Measurements from ENCODE around the gene SMIM20. TPM values are rescaled to one million over a fixed set of nuclear protein-coding genes. Genes with fewer than 3 reads are reported as not detected.

SMIM20 gene
- total RNA-seq, 2 experiments from 2014 or later = 44.0 to 53.8 TPM

- TF ChIP-seq CTCF (conservative IDR thresholded peaks at IDR 0.05; ENCODE audit: low read length) (no peak), EZH2phosphoT487 (IDR thresholded peaks at IDR 0.05; ENCODE audit: borderline replicate concordance, low read depth, low read length) (no peak)
- Histone ChIP-seq H3K9me3 (ENCODE audit: low read length) (no peaks in the 10 kb centered on the region), H3K4me1 (ENCODE audit: insufficient read depth, low read length, poor library complexity, severe bottlenecking) (peaks cover 93% of the 10 kb centered on the region), H4K20me1 (ENCODE audit: insufficient read depth, low read length) (no peaks in the 10 kb centered on the region), H2AFZ (ENCODE audit: low read length) (peak overlapping the region; percentile 52; the same call in 1 of the 2 replicates), H3K4me3 (ENCODE audit: low read depth, low read length, poor library complexity, severe bottlenecking) (peak overlapping the region; percentile 16), H3K79me2 (ENCODE audit: insufficient read depth, low read depth, low read length) (peaks cover 7% of the 10 kb centered on the region; the same call in 1 of the 2 replicates), H3K36me3 (ENCODE audit: insufficient read depth, low read length) (no peaks in the 10 kb centered on the region; the same call in 1 of the 2 replicates), H3K4me2 (ENCODE audit: low read length) (peak overlapping the region; percentile 65), H3K27ac (ENCODE audit: low read depth, low read length, poor library complexity, severe bottlenecking) (peak overlapping the region; percentile 99), H3K9me2 (ENCODE audit: insufficient read depth, low read length) (no peaks in the 10 kb centered on the region)
- ChIA-PET CTCF (ENCODE audit: unreplicated experiment) (interaction anchor here (0.6 to 3.2 kb wide), 3 partner anchors 11 to 441 kb away, joined by 4 to 10 read pairs (median 5); no protein-coding TSS in a partner anchor), POLR2A (interaction anchor here (2.4 to 6.4 kb wide), 6 partner anchors 10 to 951 kb away, joined by 13 to 134 read pairs (median 33); partner anchors contain the start of gene SMIM20)
- peak; percentile 52 for DNase-seq (ENCODE audit: low spot score)
- intact Hi-C loops (cut with micrococcal nuclease; ENCODE audit: unreplicated experiment) = no loop called here
- BruUV-seq (replicated peaks) = no TSS peak
Observed at GRCh38 chr4:25879091-25879584, 34.9 kb upstream of the SMIM20 start.

GRCh38 chr4:25879587-25879986, 34.4 kb upstream of the SMIM20 start:
- TF ChIP-seq EZH2phosphoT487 (IDR thresholded peaks at IDR 0.05; ENCODE audit: borderline replicate concordance, low read depth, low read length) = no peak
- intact Hi-C loops (cut with micrococcal nuclease; ENCODE audit: unreplicated experiment) = no loop called here
- H4K20me1 ChIP-seq (ENCODE audit: insufficient read depth, low read length) = no peaks in the 10 kb centered on the region
- no peaks in the 10 kb centered on the region for H3K9me2 ChIP-seq (ENCODE audit: insufficient read depth, low read length)
- peak overlapping the region; percentile 99 for H3K27ac ChIP-seq (ENCODE audit: low read depth, low read length, poor library complexity, severe bottlenecking)
- H3K36me3 ChIP-seq (ENCODE audit: insufficient read depth, low read length) = no peaks in the 10 kb centered on the region; the same call in 1 of the 2 replicates
- H3K9me3 ChIP-seq (ENCODE audit: low read length) = no peaks in the 10 kb centered on the region
- no TSS peak for BruUV-seq (replicated peaks)
- H3K4me1 ChIP-seq (ENCODE audit: insufficient read depth, low read length, poor library complexity, severe bottlenecking) = peaks cover 93% of the 10 kb centered on the region
- H2AFZ ChIP-seq (ENCODE audit: low read length) = no peak overlapping the region; the same call in 1 of the 2 replicates
- no peak overlapping the region for H3K4me3 ChIP-seq (ENCODE audit: low read depth, low read length, poor library complexity, severe bottlenecking)
- ChIA-PET POLR2A (interaction anchor here (1.2 to 6.4 kb wide), 7 partner anchors 10 to 64 kb away, joined by 6 to 134 read pairs (median 17); partner anchors contain the start of gene SMIM20), CTCF (ENCODE audit: unreplicated experiment) (no interaction called here)
- H3K4me2 ChIP-seq (ENCODE audit: low read length) = peak overlapping the region; percentile 65
- DNase-seq (ENCODE audit: low spot score) = no peak
- peaks cover 7% of the 10 kb centered on the region; the same call in 1 of the 2 replicates for H3K79me2 ChIP-seq (ENCODE audit: insufficient read depth, low read depth, low read length)

GRCh38 chr4:25879991-25880651, 33.9 kb upstream of the SMIM20 start:
- CTCF ChIA-PET (ENCODE audit: unreplicated experiment) = no interaction called here
- POLR2A ChIA-PET = interaction anchor here (1.2 to 6.4 kb wide), 5 partner anchors 11 to 64 kb away, joined by 6 to 134 read pairs (median 13); partner anchors contain the start of gene SMIM20
- intact Hi-C loops (cut with micrococcal nuclease; ENCODE audit: unreplicated experiment) = no loop called here
- H3K9me2 ChIP-seq (ENCODE audit: insufficient read depth, low read length) = no peaks in the 10 kb centered on the region
- H3K27ac ChIP-seq (ENCODE audit: low read depth, low read length, poor library complexity, severe bottlenecking) = peak overlapping the region; percentile 99
- no peak overlapping the region for H3K4me3 ChIP-seq (ENCODE audit: low read depth, low read length, poor library complexity, severe bottlenecking)
- H3K4me2 ChIP-seq (ENCODE audit: low read length) = peak overlapping the region; percentile 65
- peaks cover 93% of the 10 kb centered on the region for H3K4me1 ChIP-seq (ENCODE audit: insufficient read depth, low read length, poor library complexity, severe bottlenecking)
- TF ChIP-seq CTCF (conservative IDR thresholded peaks at IDR 0.05; ENCODE audit: low read length) (no peak), EZH2phosphoT487 (IDR thresholded peaks at IDR 0.05; ENCODE audit: borderline replicate concordance, low read depth, low read length) (no peak)
- H3K9me3 ChIP-seq (ENCODE audit: low read length) = no peaks in the 10 kb centered on the region
- H3K36me3 ChIP-seq (ENCODE audit: insufficient read depth, low read length) = no peaks in the 10 kb centered on the region; the same call in 1 of the 2 replicates
- H4K20me1 ChIP-seq (ENCODE audit: insufficient read depth, low read length) = no peaks in the 10 kb centered on the region
- H2AFZ ChIP-seq (ENCODE audit: low read length) = peak overlapping the region; percentile 50; the same call in 1 of the 2 replicates
- TSS peak; percentile 81 for BruUV-seq (replicated peaks)
- H3K79me2 ChIP-seq (ENCODE audit: insufficient read depth, low read depth, low read length) = peaks cover 7% of the 10 kb centered on the region; the same call in 1 of the 2 replicates
- peak; percentile 65 for DNase-seq (ENCODE audit: low spot score)
